Keratinocyte (primary cell): ENCODE data around the gene FOXF2. TPM values are rescaled to one million over a fixed set of nuclear protein-coding genes. Genes with fewer than 3 reads are reported as not detected.

ENCODE experiments used
- DNase-seq: peaks from one replicate; pipeline ENCODE4 v3.0.0-alpha.2; 2011; ENCODE audit warnings: low read depth, missing footprints, low spot score
- FAIRE-seq: peaks from 2 replicates; lab custom pipeline; 2011; peaks lifted over from hg19 to GRCh38; lab: Jason Lieb, UNC
- H2AFZ ChIP-seq: 2 replicates; pipeline ENCODE4 v1.6.0; 2012; ENCODE audit warnings: low read length, control low read depth, inconsistent platforms; ENCODE audit not compliant: control insufficient read depth
- H3K27ac ChIP-seq: 2 replicates; pipeline ENCODE4 v1.5.1; 2011; ENCODE audit warnings: low read length; ENCODE audit not compliant: control insufficient read depth, insufficient read depth
- H3K27me3 ChIP-seq: 3 replicates; pipeline ENCODE4 v1.6.0; 2011; ENCODE audit warnings: low read length; ENCODE audit not compliant: control insufficient read depth, insufficient read depth; ENCODE audit errors: extremely low read depth
- H3K36me3 ChIP-seq, 2 experiments: 2 replicates in 1 of 2; 3 replicates in 1 of 2; pipeline ENCODE4 v1.5.1; 2011; ENCODE audit warnings: low read length in 2 of 2, mild to moderate bottlenecking in 1 of 2; ENCODE audit not compliant: control insufficient read depth in 2 of 2, insufficient read depth in 2 of 2; ENCODE audit errors: extremely low read depth in 1 of 2
- H3K4me1 ChIP-seq: 3 replicates; pipeline ENCODE4 v1.5.1; 2011; ENCODE audit warnings: low read length; ENCODE audit not compliant: control insufficient read depth, insufficient read depth; ENCODE audit errors: extremely low read depth
- H3K4me2 ChIP-seq: 3 replicates; pipeline ENCODE4 v1.6.0; 2011; ENCODE audit warnings: low read depth, low read length; ENCODE audit not compliant: control insufficient read depth, insufficient read depth; ENCODE audit errors: extremely low read depth
- H3K4me3 ChIP-seq, 3 experiments: fragments of 200-600 bp in 1 of 3; sonication (generic) in 1 of 3; 2 replicates in 2 of 3; 3 replicates in 1 of 3; pipeline ENCODE4 v1.5.1; 2011 to 2016; ENCODE audit warnings: low read length in 3 of 3, mild to moderate bottlenecking in 3 of 3, control low read depth in 2 of 3, inconsistent platforms in 1 of 3, low read depth in 1 of 3, mixed read lengths in 1 of 3, mixed run types in 1 of 3, moderate library complexity in 1 of 3; ENCODE audit not compliant: control insufficient read depth in 2 of 3, insufficient read depth in 2 of 3; ENCODE audit errors: extremely low read depth in 1 of 3
- H3K79me2 ChIP-seq: 2 replicates; pipeline ENCODE4 v1.6.0; 2012; ENCODE audit warnings: low read length; ENCODE audit not compliant: control insufficient read depth, insufficient read depth
- H3K9ac ChIP-seq: 3 replicates; pipeline ENCODE4 v1.6.0; 2011; ENCODE audit warnings: low read length; ENCODE audit not compliant: control insufficient read depth, insufficient read depth; ENCODE audit errors: extremely low read depth
- H3K9me1 ChIP-seq: 3 replicates; pipeline ENCODE4 v1.6.0; 2011; ENCODE audit warnings: low read length; ENCODE audit not compliant: control insufficient read depth, insufficient read depth; ENCODE audit errors: extremely low read depth
- H3K9me3 ChIP-seq: 2 replicates; pipeline ENCODE4 v1.5.1; 2012; ENCODE audit warnings: low read depth, low read length; ENCODE audit not compliant: control insufficient read depth
- H4K20me1 ChIP-seq: 3 replicates; pipeline ENCODE4 v1.6.0; 2011; ENCODE audit warnings: low read length; ENCODE audit not compliant: control insufficient read depth, insufficient read depth; ENCODE audit errors: extremely low read depth
- EZH2 ChIP-seq: IDR thresholded peaks from one replicate; pipeline ENCODE4 v1.6.1; 2012; ENCODE audit warnings: inconsistent platforms, mild to moderate bottlenecking, low read length, moderate library complexity
- dilution Hi-C: fragments of 300-500 bp; cut with MboI; formaldehyde crosslinking; loops from one replicate; pipeline ENCODE4 v1.7.0; 2020; ENCODE audit warnings: low sequenced_read_pairs; ENCODE audit not compliant: extremely low pct_ligation_motif_present
- polyA plus RNA-seq, 5 experiments: library from polyadenylated mRNA; depleted of rRNA in 3 of 5; stranded (reverse) in 3 of 5; stranded (forward) in 1 of 5; unstranded in 1 of 5; fragments of >200 nt; gene quantifications; 1 replicate in 1 of 5; 2 replicates in 3 of 5; 3 replicates in 1 of 5; pipeline versions ENCODE4 v1.2.1 to v1.2.3, GENCODE V29; 2011 to 2012; ENCODE audit warnings: missing spikeins in 2 of 5, low read depth in 1 of 5, low replicate concordance in 1 of 5
- TF ChIP-seq, protein P1 (sequence below), 3 experiments: IDR thresholded peaks in 1 of 3; conservative IDR thresholded peaks in 1 of 3; optimal IDR thresholded peaks in 1 of 3; 2 replicates in 2 of 3; 3 replicates in 1 of 3; pipeline versions ENCODE3 to v1.5.1; 2011; ENCODE audit warnings: low read length in 3 of 3, mild to moderate bottlenecking in 3 of 3, moderate library complexity in 2 of 3, control low read depth in 1 of 3, inconsistent platforms in 1 of 3; ENCODE audit not compliant: insufficient read depth in 2 of 3; ENCODE audit errors: extremely low read depth in 1 of 3

Gene FOXF2
- polyA plus RNA-seq, 1 donor (not counting 4 experiments of a cell fraction or from before 2014, with no cell fraction given): 0.34 TPM

DNA sequence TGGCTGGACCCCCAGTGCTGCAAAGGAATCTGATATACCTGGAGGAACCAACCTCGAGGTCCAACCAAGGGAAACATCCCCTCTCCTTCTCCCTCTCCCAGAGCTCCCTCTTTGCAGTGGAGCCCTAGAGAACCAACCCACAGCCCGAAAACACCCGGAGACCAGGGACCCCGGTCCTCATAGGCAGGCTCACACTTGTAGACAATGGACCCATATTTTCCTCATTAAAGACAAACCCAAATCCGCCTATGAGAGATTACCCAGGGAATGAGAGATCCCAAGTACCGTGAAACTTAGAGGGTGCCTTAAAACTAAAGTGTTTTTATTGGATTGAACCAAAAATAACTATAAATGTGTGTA is 9.6 kb upstream of the FOXF2 start:
- Histone ChIP-seq H3K36me3 (no peaks in the 10 kb centered on the region), H3K27ac (no peak overlapping the region)

DNA sequence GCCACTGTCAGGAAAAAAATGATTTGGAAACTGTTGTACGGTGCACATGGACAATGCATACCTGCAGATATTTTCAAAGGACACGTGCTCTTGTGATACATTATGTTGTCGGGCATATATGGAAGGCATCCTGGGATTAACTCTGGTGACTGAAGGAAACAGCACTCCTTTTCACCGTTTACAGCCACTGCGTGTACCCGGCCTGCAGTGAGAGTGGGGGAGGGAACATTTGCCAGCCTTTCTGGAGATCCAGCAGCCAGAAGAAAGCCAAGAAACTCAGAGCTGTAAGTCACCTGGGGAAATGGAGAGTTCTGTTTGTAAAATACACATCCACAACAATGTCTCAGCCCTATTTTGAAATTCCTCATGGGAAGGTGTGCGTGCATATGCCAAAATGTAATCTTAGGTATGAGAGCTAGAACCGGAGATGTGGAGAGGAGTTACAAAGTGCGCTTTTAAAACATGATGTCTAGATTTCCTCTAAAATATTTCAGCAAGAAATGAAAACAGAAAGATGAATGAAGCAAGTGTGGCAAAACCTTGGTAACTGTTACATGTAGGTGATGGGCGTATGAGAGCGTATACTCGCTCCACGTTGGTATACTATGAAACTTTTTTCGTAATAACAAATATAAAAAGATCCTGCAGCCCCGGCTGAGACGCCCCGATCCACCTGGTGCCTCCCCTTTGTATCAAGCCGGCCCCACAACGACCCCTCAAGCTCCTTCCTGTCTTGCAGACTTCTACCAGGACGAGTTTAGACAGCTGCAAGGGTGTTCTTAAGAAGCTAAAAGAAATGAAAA is 8.6 kb upstream of the FOXF2 start:
- DNase-seq (no peak), FAIRE-seq (no peak)
- no peak overlapping the region for H3K9ac ChIP-seq
- no peaks in the 10 kb centered on the region for H4K20me1 ChIP-seq
- H2AFZ ChIP-seq: no peak overlapping the region
- no peaks in the 10 kb centered on the region for H3K79me2 ChIP-seq
- peaks cover 100% of the 10 kb centered on the region for H3K27me3 ChIP-seq
- dilution Hi-C loops: no loop called here
- TF ChIP-seq, protein P1, sequence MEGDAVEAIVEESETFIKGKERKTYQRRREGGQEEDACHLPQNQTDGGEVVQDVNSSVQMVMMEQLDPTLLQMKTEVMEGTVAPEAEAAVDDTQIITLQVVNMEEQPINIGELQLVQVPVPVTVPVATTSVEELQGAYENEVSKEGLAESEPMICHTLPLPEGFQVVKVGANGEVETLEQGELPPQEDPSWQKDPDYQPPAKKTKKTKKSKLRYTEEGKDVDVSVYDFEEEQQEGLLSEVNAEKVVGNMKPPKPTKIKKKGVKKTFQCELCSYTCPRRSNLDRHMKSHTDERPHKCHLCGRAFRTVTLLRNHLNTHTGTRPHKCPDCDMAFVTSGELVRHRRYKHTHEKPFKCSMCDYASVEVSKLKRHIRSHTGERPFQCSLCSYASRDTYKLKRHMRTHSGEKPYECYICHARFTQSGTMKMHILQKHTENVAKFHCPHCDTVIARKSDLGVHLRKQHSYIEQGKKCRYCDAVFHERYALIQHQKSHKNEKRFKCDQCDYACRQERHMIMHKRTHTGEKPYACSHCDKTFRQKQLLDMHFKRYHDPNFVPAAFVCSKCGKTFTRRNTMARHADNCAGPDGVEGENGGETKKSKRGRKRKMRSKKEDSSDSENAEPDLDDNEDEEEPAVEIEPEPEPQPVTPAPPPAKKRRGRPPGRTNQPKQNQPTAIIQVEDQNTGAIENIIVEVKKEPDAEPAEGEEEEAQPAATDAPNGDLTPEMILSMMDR (optimal IDR thresholded peaks at IDR 0.05 in 1 of 3, IDR thresholded peaks at IDR 0.05 in 1 of 3, conservative IDR thresholded peaks at IDR 0.05 in 1 of 3; ENCODE audit: extremely low read depth in 1 of 3, insufficient read depth in 2 of 3, low read length in 3 of 3): no peak
- peak; percentile 87 for TF ChIP-seq EZH2
- H3K4me2 ChIP-seq: no peak overlapping the region
- H3K36me3 ChIP-seq: no peaks in the 10 kb centered on the region
- peaks cover 3% of the 10 kb centered on the region for H3K4me1 ChIP-seq
- H3K27ac ChIP-seq: no peak overlapping the region
- no peaks in the 10 kb centered on the region for H3K9me1 ChIP-seq
- H3K9me3 ChIP-seq: no peaks in the 10 kb centered on the region
- H3K4me3 ChIP-seq: no peak overlapping the region

More for the DNA sequence above, 9.6 kb upstream of the FOXF2 start:
- peaks cover 96% of the 10 kb centered on the region for H3K27me3 ChIP-seq
- TF ChIP-seq EZH2: peak; percentile 64
- TF ChIP-seq, protein P1 (optimal IDR thresholded peaks at IDR 0.05 in 1 of 3, IDR thresholded peaks at IDR 0.05 in 1 of 3, conservative IDR thresholded peaks at IDR 0.05 in 1 of 3; ENCODE audit: extremely low read depth in 1 of 3, insufficient read depth in 2 of 3, low read length in 3 of 3): no peak
- no peaks in the 10 kb centered on the region for H3K9me1 ChIP-seq
- no peak overlapping the region for H3K4me3 ChIP-seq
- no peak overlapping the region for H3K4me2 ChIP-seq
- dilution Hi-C loops: no loop called here
- H3K9ac ChIP-seq: no peak overlapping the region
- no peaks in the 10 kb centered on the region for H3K9me3 ChIP-seq
- FAIRE-seq (no peak), DNase-seq (no peak)
- no peaks in the 10 kb centered on the region for H3K79me2 ChIP-seq
- H2AFZ ChIP-seq: no peak overlapping the region
- H4K20me1 ChIP-seq: no peaks in the 10 kb centered on the region
- H3K4me1 ChIP-seq: peaks cover 3% of the 10 kb centered on the region
